H1 (cell line): Measurements from ENCODE around the gene CEBPE. TPM values are rescaled to one million over a fixed set of nuclear protein-coding genes. Genes with fewer than 3 reads are reported as not detected.

Source experiments
- CTCF ChIA-PET: fragments of 300-600 bp; sonication (Branson Sonifier 250); formaldehyde crosslinking; loops from one replicate; lab custom pipeline; 2021; ENCODE audit not compliant: partially characterized antibody; lab: Charles Lee
- POLR2A ChIA-PET: fragments of 300-600 bp; sonication (Branson Sonifier 250); formaldehyde crosslinking; loops from one replicate; lab custom pipeline; 2021; ENCODE audit warnings: inconsistent platforms; ENCODE audit not compliant: partially characterized antibody; lab: Charles Lee
- DNase-seq, 2 experiments: peaks; one replicate each; pipeline versions ENCODE4 v3.0.0 to v3.0.0-alpha.2; 2010 to 2022; ENCODE audit warnings: low spot score in 2 of 2, low read depth in 1 of 2, mixed read lengths in 1 of 2
- FAIRE-seq: peaks from 2 replicates; lab custom pipeline; 2011; peaks lifted over from hg19 to GRCh38; lab: Jason Lieb, UNC
- H2AFZ ChIP-seq: 2 replicates; pipeline ENCODE4 v1.8.1; 2012; ENCODE audit warnings: low read length, inconsistent platforms
- H2AK5ac ChIP-seq: 2 replicates; pipeline ENCODE4 v1.6.1; 2013; ENCODE audit warnings: low read depth, low read length
- H2BK120ac ChIP-seq: replicated peaks from 2 replicates; pipeline ENCODE3; 2013; ENCODE audit warnings: low read depth, low read length, inconsistent platforms
- H2BK12ac ChIP-seq: 2 replicates; pipeline ENCODE4 v1.6.1; 2013; ENCODE audit warnings: low read depth, low read length
- H2BK15ac ChIP-seq: 2 replicates; pipeline ENCODE4 v1.6.1; 2013; ENCODE audit warnings: low read length
- H2BK20ac ChIP-seq: 2 replicates; pipeline ENCODE4 v1.6.1; 2013; ENCODE audit warnings: low read length
- H2BK5ac ChIP-seq: 2 replicates; pipeline ENCODE4 v1.6.1; 2013; ENCODE audit warnings: low read depth, low read length
- H3K14ac ChIP-seq: 2 replicates; pipeline ENCODE4 v1.6.1; 2013; ENCODE audit warnings: inconsistent platforms; ENCODE audit not compliant: insufficient read length
- H3K18ac ChIP-seq: 2 replicates; pipeline ENCODE4 v1.6.1; 2013; ENCODE audit warnings: low read length; ENCODE audit errors: extremely low read depth
- H3K23ac ChIP-seq: 2 replicates; pipeline ENCODE4 v1.6.1; 2013; ENCODE audit warnings: inconsistent platforms; ENCODE audit not compliant: insufficient read length
- H3K23me2 ChIP-seq: 2 replicates; pipeline ENCODE4 v1.6.1; 2013; ENCODE audit warnings: low read depth, low read length
- H3K27ac ChIP-seq: 2 replicates; pipeline ENCODE4 v1.6.1; 2011; ENCODE audit warnings: low read depth, low read length, inconsistent platforms
- H3K27me3 ChIP-seq, 4 experiments: replicated peaks in 1 of 4; 1 replicate in 1 of 4; 2 replicates in 3 of 4; pipeline versions ENCODE4 v1.6.1 to v1.8.1; 2011 to 2013; ENCODE audit warnings: low read length in 3 of 4, mild to moderate bottlenecking in 3 of 4, inconsistent platforms in 2 of 4, mixed read lengths in 2 of 4, moderate library complexity in 1 of 4; ENCODE audit not compliant: control insufficient read depth in 3 of 4, insufficient read depth in 3 of 4; ENCODE audit errors: extremely low read depth in 1 of 4
- H3K36me3 ChIP-seq, 4 experiments: 2 replicates each; pipeline versions ENCODE4 v1.6.1 to v1.8.1; 2011 to 2013; ENCODE audit warnings: mild to moderate bottlenecking in 4 of 4, low read length in 3 of 4, moderate library complexity in 2 of 4, control low read depth in 1 of 4, inconsistent platforms in 1 of 4; ENCODE audit not compliant: insufficient read depth in 4 of 4, control insufficient read depth in 2 of 4
- H3K4ac ChIP-seq: replicated peaks from 2 replicates; pipeline ENCODE3; 2013; ENCODE audit warnings: low read length, low read depth, mixed read lengths, inconsistent platforms; ENCODE audit not compliant: insufficient read length
- H3K4me1 ChIP-seq, 4 experiments: replicated peaks in 1 of 4; 1 replicate in 1 of 4; 2 replicates in 3 of 4; pipeline versions ENCODE4 v1.6.1 to v1.8.1; 2011 to 2013; ENCODE audit warnings: low read length in 3 of 4, inconsistent platforms in 2 of 4, mixed read lengths in 1 of 4; ENCODE audit not compliant: insufficient read depth in 4 of 4, control insufficient read depth in 3 of 4
- H3K4me2 ChIP-seq, 2 experiments: 2 replicates each; pipeline versions ENCODE4 v1.6.1 to v1.8.1; 2011 to 2013; ENCODE audit warnings: low read depth in 2 of 2, low read length in 2 of 2, control low read depth in 1 of 2, inconsistent platforms in 1 of 2, mild to moderate bottlenecking in 1 of 2; ENCODE audit not compliant: insufficient read depth in 1 of 2
- H3K4me3 ChIP-seq, 4 experiments: fragments of 200-600, 300-600 bp in 1 of 4; sonication (generic), shearing (Covaris generic), sonication (Bioruptor Twin) in 1 of 4; 2 replicates each; pipeline versions ENCODE4 v1.5.1 to v1.8.1; 2011 to 2016; ENCODE audit warnings: low read length in 4 of 4, low read depth in 3 of 4, control low read depth in 2 of 4, inconsistent platforms in 2 of 4, mild to moderate bottlenecking in 2 of 4, mixed read lengths in 1 of 4, moderate library complexity in 1 of 4; ENCODE audit not compliant: insufficient read depth in 2 of 4; ENCODE audit errors: extremely low read depth in 1 of 4
- H3K56ac ChIP-seq: replicated peaks from 2 replicates; pipeline ENCODE3; 2013; ENCODE audit warnings: low read depth, mild to moderate bottlenecking, mixed read lengths, low read length, inconsistent platforms; ENCODE audit not compliant: insufficient read length
- H3K79me1 ChIP-seq: 2 replicates; pipeline ENCODE4 v1.6.1; 2013; ENCODE audit warnings: low read depth, low read length, control low read depth
- H3K79me2 ChIP-seq, 2 experiments: 2 replicates each; pipeline versions ENCODE4 v1.6.1 to v1.8.1; 2012 to 2013; ENCODE audit warnings: low read length in 2 of 2, mild to moderate bottlenecking in 2 of 2, inconsistent platforms in 1 of 2; ENCODE audit not compliant: insufficient read depth in 2 of 2, control insufficient read depth in 1 of 2
- H3K9ac ChIP-seq, 4 experiments: replicated peaks in 1 of 4; 1 replicate in 1 of 4; 2 replicates in 3 of 4; pipeline versions ENCODE4 v1.6.1 to v1.8.1; 2011 to 2013; ENCODE audit warnings: low read depth in 3 of 4, low read length in 3 of 4, control low read depth in 2 of 4, mild to moderate bottlenecking in 2 of 4, moderate library complexity in 2 of 4, inconsistent platforms in 1 of 4; ENCODE audit errors: extremely low read depth in 1 of 4
- H3K9me3 ChIP-seq, 2 experiments: 2 replicates each; pipeline versions ENCODE4 v1.6.1 to v1.8.1; 2012 to 2013; ENCODE audit warnings: mild to moderate bottlenecking in 2 of 2, moderate library complexity in 2 of 2, control low read depth in 1 of 2, inconsistent platforms in 1 of 2, low read depth in 1 of 2, low read length in 1 of 2, mixed read lengths in 1 of 2; ENCODE audit not compliant: insufficient read depth in 2 of 2
- H4K20me1 ChIP-seq, 2 experiments: replicated peaks in 1 of 2; 2 replicates each; pipeline versions ENCODE3 to v1.8.1; 2011 to 2013; ENCODE audit warnings: inconsistent platforms in 2 of 2, low read length in 2 of 2, mild to moderate bottlenecking in 1 of 2; ENCODE audit not compliant: insufficient read depth in 2 of 2, control insufficient read depth in 1 of 2
- H4K5ac ChIP-seq: 2 replicates; pipeline ENCODE4 v1.6.1; 2013; ENCODE audit warnings: low read length, low read depth, mixed read lengths, inconsistent platforms; ENCODE audit not compliant: insufficient read length
- H4K8ac ChIP-seq: 2 replicates; pipeline ENCODE4 v1.8.0; 2013; ENCODE audit warnings: mild to moderate bottlenecking, moderate library complexity, low read length, inconsistent platforms; ENCODE audit not compliant: insufficient read depth; ENCODE audit errors: extremely low read depth
- H4K91ac ChIP-seq: replicated peaks from 2 replicates; pipeline ENCODE3; 2013; ENCODE audit warnings: low read length, mixed read lengths, inconsistent platforms; ENCODE audit not compliant: insufficient read length
- BRCA1 ChIP-seq: IDR thresholded peaks from 2 replicates; pipeline ENCODE4 v1.6.1; 2012; ENCODE audit warnings: low read depth, low read length, improper control_type of control experiment
- EGR1 ChIP-seq: IDR thresholded peaks from 2 replicates; pipeline ENCODE4 v1.6.1; 2011; ENCODE audit warnings: low read depth, low read length, borderline replicate concordance
- FOSL1 ChIP-seq: IDR thresholded peaks from 2 replicates; pipeline ENCODE4 v1.6.1; 2011; ENCODE audit warnings: mild to moderate bottlenecking, low read depth, low read length, moderate library complexity; ENCODE audit not compliant: insufficient read depth
- POLR2AphosphoS5 ChIP-seq: IDR thresholded peaks from 2 replicates; pipeline ENCODE4 v1.6.1; 2011; ENCODE audit warnings: low read depth, low read length
- SRF ChIP-seq: IDR thresholded peaks from 2 replicates; pipeline ENCODE4 v1.6.1; 2011; ENCODE audit warnings: mild to moderate bottlenecking, low read depth, low read length, moderate library complexity
- TEAD4 ChIP-seq: IDR thresholded peaks from 2 replicates; pipeline ENCODE4 v1.6.1; 2012; ENCODE audit warnings: low read depth, low read length, inconsistent platforms, mixed read lengths
- WGBS, 2 experiments: shearing (Covaris generic) in 1 of 2; methylation state at CpG; one replicate each; pipeline versions ENCODE4 v1.1.6 to v1.1.7; 2013 to 2015; ENCODE audit warnings: low lambda C conversion rate in 2 of 2, mixed read lengths in 2 of 2, inconsistent platforms in 1 of 2, low coverage in 1 of 2, missing lambda C conversion rate in 1 of 2; ENCODE audit not compliant: insufficient replicate concordance in 2 of 2, insufficient coverage in 1 of 2, insufficient read length in 1 of 2; ENCODE audit errors: extremely low coverage in 1 of 2, missing lambda C conversion rate in 1 of 2; 5-methylcytosine and 5-hydroxymethylcytosine counted together
- polyA plus RNA-seq, 7 experiments: library from polyadenylated mRNA; depleted of rRNA in 3 of 7; stranded (reverse) in 5 of 7; unstranded in 2 of 7; fragments of >200 nt in 5 of 7; fragments of 200-250 nt in 2 of 7; gene quantifications; 1 replicate in 5 of 7; 2 replicates in 1 of 7; 4 replicates in 1 of 7; pipeline versions ENCODE4 v1.2.1 to v1.2.3, GENCODE V29; 2011 to 2013; ENCODE audit warnings: missing spikeins in 2 of 7, mixed read lengths in 2 of 7
- total RNA-seq: library from RNA; stranded (reverse); fragmentation: NEBNext Ultra II Directional; extraction: Animal tissue kit (Norgen Biotek cat#: 25700); gene quantifications from 2 replicates; pipeline ENCODE4 v1.2.1, GENCODE V29; 2021
- TF ChIP-seq, protein P1 (sequence below): IDR thresholded peaks from 2 replicates; pipeline ENCODE4 v1.6.1; 2011; ENCODE audit warnings: low read length, improper control_type of control experiment
- TF ChIP-seq, protein P2 (sequence below), 3 experiments: IDR thresholded peaks; 1 replicate in 2 of 3; 2 replicates in 1 of 3; pipeline versions ENCODE4 v1.5.1 to v1.6.1; 2011; ENCODE audit warnings: low read length in 3 of 3, mild to moderate bottlenecking in 3 of 3, inconsistent platforms in 2 of 3, low read depth in 1 of 3, moderate library complexity in 1 of 3; ENCODE audit not compliant: insufficient read depth in 1 of 3; ENCODE audit errors: control extremely low read depth in 1 of 3

Gene CEBPE
- total and polyA plus RNA-seq, 2 of the 8 experiments (the other 6 are each of a cell fraction or from before 2014, with no cell fraction given), result 0.05 TPM; not detected in 1

DNA sequence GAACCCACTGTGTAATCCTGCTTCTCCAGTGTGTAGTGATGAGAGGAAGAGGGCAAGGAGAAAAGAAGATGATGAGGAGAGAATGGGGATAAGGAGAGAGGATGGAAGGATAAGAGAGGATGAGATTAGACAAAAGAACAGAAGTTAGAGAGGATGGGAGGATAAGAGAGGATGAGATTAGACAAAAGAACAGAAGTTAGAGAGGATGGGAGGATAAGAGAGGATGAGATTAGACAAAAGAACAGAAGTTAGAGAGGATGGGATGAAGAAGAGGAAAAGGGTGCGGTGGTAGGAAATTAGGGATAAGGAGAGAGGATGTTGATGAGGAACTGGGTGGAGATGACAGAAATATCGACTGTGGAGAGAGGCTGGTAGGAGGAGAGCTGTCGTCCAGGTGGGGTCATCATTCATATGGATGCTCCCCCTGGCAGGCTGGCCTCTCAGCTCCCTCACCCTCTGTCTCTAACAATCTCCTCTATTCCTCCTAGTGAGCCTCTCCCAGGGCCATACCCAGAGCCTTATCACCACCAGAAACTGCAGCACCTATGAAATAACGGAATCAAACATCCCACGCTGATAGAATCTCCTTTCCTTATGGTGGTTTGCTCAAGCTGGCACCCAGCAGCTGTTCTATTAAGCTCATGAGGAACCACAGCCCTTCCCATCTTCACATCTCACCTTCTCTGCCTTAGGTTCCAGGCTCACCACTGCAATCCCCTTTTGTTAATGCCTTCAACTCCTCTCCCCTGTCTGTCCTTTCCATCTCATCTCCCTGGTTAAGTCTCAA, 8.3 kb downstream of the CEBPE start:
- Histone ChIP-seq H3K18ac (no peak overlapping the region), H3K36me3 (no peaks in the 10 kb centered on the region), H3K56ac (no peak overlapping the region), H3K4me3 (no peak overlapping the region), H2BK120ac (no peak overlapping the region), H2BK15ac (no peak overlapping the region), H4K5ac (no peak overlapping the region), H3K23ac (no peak overlapping the region), H2AK5ac (no peak overlapping the region), H2BK5ac (no peak overlapping the region), H3K9me3 (peaks cover 3 to 4% of the 10 kb centered on the region in 2 experiments; a peak in 2 of 4 replicates), H3K27ac (no peak overlapping the region), H3K9ac (no peak overlapping the region; a peak in 1 of 7 replicates), H4K20me1 (no peaks in the 10 kb centered on the region), H3K4me2 (no peak overlapping the region), H3K23me2 (no peaks in the 10 kb centered on the region; the same call in 1 of the 2 replicates), H3K4ac (no peak overlapping the region), H2BK20ac (no peak overlapping the region), H3K27me3 (peaks cover 0 to 3% (median 0%) of the 10 kb centered on the region in 4 experiments; a peak in 2 of 7 replicates), H2BK12ac (no peak overlapping the region), H3K79me2 (no peaks in the 10 kb centered on the region), H3K4me1 (peaks cover 4 to 18% (median 9%) of the 10 kb centered on the region in 4 experiments), H3K79me1 (no peaks in the 10 kb centered on the region), H3K14ac (no peak overlapping the region), H4K8ac (no peak overlapping the region), H2AFZ (no peak overlapping the region), H4K91ac (no peak overlapping the region)
- ChIA-PET POLR2A (interaction anchor here (1.1 to 3.1 kb wide), 3 partner anchors 9 to 39 kb away, joined by 3 to 13 read pairs (median 10); partner anchors contain the start of genes ACIN1 and C14orf119), CTCF (interaction anchor here (0.6 to 3.7 kb wide), 9 partner anchors 9 to 91 kb away, joined by 3 to 22 read pairs (median 12); partner anchors contain the start of genes ACIN1, C14orf119 and CEBPE)
- no peak for DNase-seq
- WGBS, 2 experiments, result 87 to 100% methylated on average over 2 to 5 of the region's 5 CpGs
- FAIRE-seq, result no peak
- TF ChIP-seq EGR1 (no peak), SRF (no peak), TEAD4 (no peak), BRCA1 (no peak), FOSL1 (no peak), POLR2AphosphoS5 (no peak)
- TF ChIP-seq, protein P1, sequence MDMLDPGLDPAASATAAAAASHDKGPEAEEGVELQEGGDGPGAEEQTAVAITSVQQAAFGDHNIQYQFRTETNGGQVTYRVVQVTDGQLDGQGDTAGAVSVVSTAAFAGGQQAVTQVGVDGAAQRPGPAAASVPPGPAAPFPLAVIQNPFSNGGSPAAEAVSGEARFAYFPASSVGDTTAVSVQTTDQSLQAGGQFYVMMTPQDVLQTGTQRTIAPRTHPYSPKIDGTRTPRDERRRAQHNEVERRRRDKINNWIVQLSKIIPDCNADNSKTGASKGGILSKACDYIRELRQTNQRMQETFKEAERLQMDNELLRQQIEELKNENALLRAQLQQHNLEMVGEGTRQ, result no peak
- TF ChIP-seq, protein P2, sequence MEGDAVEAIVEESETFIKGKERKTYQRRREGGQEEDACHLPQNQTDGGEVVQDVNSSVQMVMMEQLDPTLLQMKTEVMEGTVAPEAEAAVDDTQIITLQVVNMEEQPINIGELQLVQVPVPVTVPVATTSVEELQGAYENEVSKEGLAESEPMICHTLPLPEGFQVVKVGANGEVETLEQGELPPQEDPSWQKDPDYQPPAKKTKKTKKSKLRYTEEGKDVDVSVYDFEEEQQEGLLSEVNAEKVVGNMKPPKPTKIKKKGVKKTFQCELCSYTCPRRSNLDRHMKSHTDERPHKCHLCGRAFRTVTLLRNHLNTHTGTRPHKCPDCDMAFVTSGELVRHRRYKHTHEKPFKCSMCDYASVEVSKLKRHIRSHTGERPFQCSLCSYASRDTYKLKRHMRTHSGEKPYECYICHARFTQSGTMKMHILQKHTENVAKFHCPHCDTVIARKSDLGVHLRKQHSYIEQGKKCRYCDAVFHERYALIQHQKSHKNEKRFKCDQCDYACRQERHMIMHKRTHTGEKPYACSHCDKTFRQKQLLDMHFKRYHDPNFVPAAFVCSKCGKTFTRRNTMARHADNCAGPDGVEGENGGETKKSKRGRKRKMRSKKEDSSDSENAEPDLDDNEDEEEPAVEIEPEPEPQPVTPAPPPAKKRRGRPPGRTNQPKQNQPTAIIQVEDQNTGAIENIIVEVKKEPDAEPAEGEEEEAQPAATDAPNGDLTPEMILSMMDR (IDR thresholded peaks at IDR 0.05; ENCODE audit: control extremely low read depth in 1 of 3, insufficient read depth in 1 of 3, low read depth in 1 of 3, low read length in 3 of 3), result no peak
